K562 (cell line): ENCODE data around the gene ME3. TPM values are rescaled to one million over a fixed set of nuclear protein-coding genes. Genes with fewer than 3 reads are reported as not detected.
A peak's percentile ranks its signal among the peaks of the same experiment; 100 is the strongest.

ENCODE experiments used
- ARID1B ChIP-seq: fragments of 450-650 bp; IDR thresholded peaks from 2 replicates; pipeline ENCODE4 v1.6.1; 2016; ENCODE audit warnings: antibody characterized with exemption, mild to moderate bottlenecking, inconsistent platforms
- BDP1 ChIP-seq: IDR thresholded peaks from 3 replicates; pipeline ENCODE4 v1.6.1; 2011; ENCODE audit not compliant: insufficient read length, insufficient read depth
- DMBX1 ChIP-seq: fragments of 250-450 bp; sonication (Bioruptor Pico); IDR thresholded peaks from 2 replicates; pipeline ENCODE4 v1.8.0; 2022; ENCODE audit warnings: inconsistent platforms, mild to moderate bottlenecking, moderate library complexity, borderline replicate concordance
- FOXM1 ChIP-seq, 2 experiments: fragments of 450-650 bp in 1 of 2; sonication (generic) in 1 of 2; formaldehyde crosslinking in 1 of 2; IDR thresholded peaks; 2 replicates each; pipeline versions ENCODE4 v1.6.1 to v1.9.0; 2017 to 2022; ENCODE audit warnings: low read depth in 2 of 2, mild to moderate bottlenecking in 2 of 2, missing genetic modification reagents in 1 of 2, moderate library complexity in 1 of 2
- FOXP1 ChIP-seq: sonication (generic); formaldehyde crosslinking; IDR thresholded peaks from 2 replicates; pipeline ENCODE4 v1.8.0; 2022; ENCODE audit warnings: mild to moderate bottlenecking, missing genetic modification reagents
- IRF2 ChIP-seq: sonication (generic); formaldehyde crosslinking; IDR thresholded peaks from 2 replicates; pipeline ENCODE4 v1.8.1; 2022; ENCODE audit warnings: mild to moderate bottlenecking, missing genetic modification reagents
- KAT8 ChIP-seq: fragments of 450-650 bp; IDR thresholded peaks from 2 replicates; pipeline ENCODE4 v1.6.1; 2016; ENCODE audit warnings: low read depth, mild to moderate bottlenecking
- KHSRP ChIP-seq: fragments of 450-650 bp; IDR thresholded peaks from 2 replicates; pipeline ENCODE4 v1.6.1; 2017
- LARP7 ChIP-seq: fragments of 450-650 bp; IDR thresholded peaks from 2 replicates; pipeline ENCODE4 v1.6.1; 2016
- NFIC ChIP-seq: fragments of 450-650 bp; IDR thresholded peaks from 2 replicates; pipeline ENCODE4 v1.6.1; 2017; ENCODE audit warnings: mild to moderate bottlenecking, inconsistent platforms
- PHB2 ChIP-seq: fragments of 450-650 bp; IDR thresholded peaks from 2 replicates; pipeline ENCODE4 v1.6.1; 2017; ENCODE audit warnings: low read depth
- PTRF ChIP-seq: fragments of 450-650 bp; IDR thresholded peaks from 2 replicates; pipeline ENCODE4 v1.6.1; 2016; ENCODE audit warnings: mild to moderate bottlenecking, missing genetic modification characterization, missing compliant biosample characterization
- SRSF1 ChIP-seq: fragments of 200-400 bp; formaldehyde crosslinking; IDR thresholded peaks from 2 replicates; pipeline ENCODE4 v1.6.1; 2017; ENCODE audit warnings: mild to moderate bottlenecking, low read depth, low read length, moderate library complexity
- TCF3 ChIP-seq: sonication (generic); formaldehyde crosslinking; IDR thresholded peaks from 2 replicates; pipeline ENCODE4 v1.4.0; 2020; ENCODE audit warnings: mild to moderate bottlenecking, missing genetic modification reagents
- ZNF217 ChIP-seq: sonication (generic); formaldehyde crosslinking; IDR thresholded peaks from 2 replicates; pipeline ENCODE4 v1.8.0; 2022; ENCODE audit warnings: mild to moderate bottlenecking, missing genetic modification reagents
- ZNF436 ChIP-seq: fragments of 250-450, 450-650 bp; sonication (Bioruptor Pico); formaldehyde crosslinking; IDR thresholded peaks from 2 replicates; pipeline ENCODE4 v1.7.0; 2020; ENCODE audit warnings: mild to moderate bottlenecking
- ZNF445 ChIP-seq: fragments of 250-450 bp; sonication (Bioruptor Pico); IDR thresholded peaks from 2 replicates; pipeline ENCODE4 v1.4.0; 2020; ENCODE audit warnings: low read depth, mild to moderate bottlenecking, moderate library complexity
- ZNF507 ChIP-seq: conservative IDR thresholded peaks from 2 replicates; pipeline ENCODE4 v1.6.1; 2017; ENCODE audit warnings: missing genetic modification characterization, missing compliant biosample characterization
- ZNF584 ChIP-seq: fragments of 200-800 bp; sonication (Bioruptor generic); IDR thresholded peaks from 2 replicates; pipeline ENCODE4 v1.6.1; 2016; ENCODE audit warnings: low read depth, mild to moderate bottlenecking, missing genetic modification characterization, missing compliant biosample characterization
- ZNF717 ChIP-seq: fragments of 250-450 bp; sonication (Bioruptor Pico); IDR thresholded peaks from 2 replicates; pipeline ENCODE4 v1.5.0; 2021
- ZNF766 ChIP-seq: fragments of 200-800 bp; sonication (Bioruptor generic); conservative IDR thresholded peaks from 2 replicates; pipeline ENCODE4 v1.6.1; 2016; ENCODE audit warnings: missing genetic modification characterization, missing compliant biosample characterization
- polyA plus RNA-seq, 8 experiments: library from polyadenylated mRNA; depleted of rRNA in 4 of 8; stranded (reverse) in 5 of 8; unstranded in 3 of 8; fragments of >200 nt; fragmentation: Nextera tagmentation in 2 of 8; fragmentation: Illumina TruSeq in 1 of 8; extraction: Ambion mirVana in 2 of 8; extraction: Trizol in 1 of 8; gene quantifications; 2 replicates each; pipeline versions ENCODE4 v1.2.1 to v1.2.3, GENCODE V29; 2011 to 2014; ENCODE audit warnings: inconsistent platforms in 1 of 8, missing spikeins in 1 of 8
- total RNA-seq, 7 experiments: library from RNA; depleted of rRNA in 6 of 7; stranded (reverse); fragments of >200 nt in 6 of 7; fragmentation: Illumina TruSeq in 2 of 7; extraction: Trizol in 2 of 7; gene quantifications; 2 replicates each; pipeline versions ENCODE4 v1.2.1 to v1.2.3, GENCODE V29; 2011 to 2021; ENCODE audit warnings: low replicate concordance in 1 of 7
- TF ChIP-seq, protein P1 (sequence below): fragments of 450-650 bp; IDR thresholded peaks from 2 replicates; pipeline ENCODE4 v1.6.1; 2018; ENCODE audit not compliant: partially characterized antibody
- TF ChIP-seq, protein P2 (sequence below): fragments of 450-650 bp; IDR thresholded peaks from 2 replicates; pipeline ENCODE4 v1.6.1; 2017; ENCODE audit warnings: antibody characterized with exemption, mild to moderate bottlenecking
- TF ChIP-seq, protein P3 (sequence below): fragments of 450-650 bp; IDR thresholded peaks from 2 replicates; pipeline ENCODE4 v1.6.1; 2016

Gene ME3
- total and polyA plus RNA-seq, 9 of the 15 experiments (the other 6 are each of a cell fraction or from before 2014, with no cell fraction given) = not detected

DNA sequence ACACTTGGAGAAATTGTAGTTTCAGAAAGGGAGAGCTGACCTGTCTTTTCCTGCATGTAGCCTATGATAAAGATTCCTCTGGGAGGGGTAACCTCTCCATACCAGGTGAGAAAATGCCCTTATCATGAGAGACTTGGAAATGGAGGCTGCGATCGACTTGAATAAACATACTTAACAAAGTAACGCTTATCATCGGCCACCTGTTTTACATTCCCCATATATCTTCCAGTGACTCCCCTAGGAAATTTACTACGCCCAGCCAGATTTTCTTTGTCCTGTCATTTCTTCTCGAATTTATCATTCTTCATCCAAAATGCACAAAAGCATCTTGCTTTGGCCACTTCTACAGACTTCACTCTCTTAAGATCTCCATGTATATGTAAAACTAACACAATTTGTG, 154.2 kb downstream of the ME3 start (continued):
- TF ChIP-seq, protein P1, sequence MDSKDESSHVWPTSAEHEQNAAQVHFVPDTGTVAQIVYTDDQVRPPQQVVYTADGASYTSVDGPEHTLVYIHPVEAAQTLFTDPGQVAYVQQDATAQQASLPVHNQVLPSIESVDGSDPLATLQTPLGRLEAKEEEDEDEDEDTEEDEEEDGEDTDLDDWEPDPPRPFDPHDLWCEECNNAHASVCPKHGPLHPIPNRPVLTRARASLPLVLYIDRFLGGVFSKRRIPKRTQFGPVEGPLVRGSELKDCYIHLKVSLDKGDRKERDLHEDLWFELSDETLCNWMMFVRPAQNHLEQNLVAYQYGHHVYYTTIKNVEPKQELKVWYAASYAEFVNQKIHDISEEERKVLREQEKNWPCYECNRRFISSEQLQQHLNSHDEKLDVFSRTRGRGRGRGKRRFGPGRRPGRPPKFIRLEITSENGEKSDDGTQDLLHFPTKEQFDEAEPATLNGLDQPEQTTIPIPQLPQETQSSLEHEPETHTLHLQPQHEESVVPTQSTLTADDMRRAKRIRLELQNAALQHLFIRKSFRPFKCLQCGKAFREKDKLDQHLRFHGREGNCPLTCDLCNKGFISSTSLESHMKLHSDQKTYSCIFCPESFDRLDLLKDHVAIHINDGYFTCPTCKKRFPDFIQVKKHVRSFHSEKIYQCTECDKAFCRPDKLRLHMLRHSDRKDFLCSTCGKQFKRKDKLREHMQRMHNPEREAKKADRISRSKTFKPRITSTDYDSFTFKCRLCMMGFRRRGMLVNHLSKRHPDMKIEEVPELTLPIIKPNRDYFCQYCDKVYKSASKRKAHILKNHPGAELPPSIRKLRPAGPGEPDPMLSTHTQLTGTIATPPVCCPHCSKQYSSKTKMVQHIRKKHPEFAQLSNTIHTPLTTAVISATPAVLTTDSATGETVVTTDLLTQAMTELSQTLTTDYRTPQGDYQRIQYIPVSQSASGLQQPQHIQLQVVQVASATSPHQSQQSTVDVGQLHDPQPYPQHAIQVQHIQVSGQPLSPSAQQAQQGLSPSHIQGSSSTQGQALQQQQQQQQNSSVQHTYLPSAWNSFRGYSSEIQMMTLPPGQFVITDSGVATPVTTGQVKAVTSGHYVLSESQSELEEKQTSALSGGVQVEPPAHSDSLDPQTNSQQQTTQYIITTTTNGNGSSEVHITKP = no peak
- TF ChIP-seq KAT8 (no peak), DMBX1 (CRISPR knock-in tag) (no peak), ZNF445 (CRISPR knock-in tag) (no peak), ZNF717 (CRISPR knock-in tag) (no peak), SRSF1 (no peak), PTRF (tag) (no peak), ZNF507 (no peak), IRF2 (CRISPR knock-in tag) (no peak), FOXP1 (CRISPR knock-in tag) (no peak), KHSRP (no peak), ARID1B (peak; percentile 75), ZNF217 (CRISPR knock-in tag) (no peak), FOXM1 (IDR thresholded peaks at IDR 0.05; ENCODE audit: low read depth) (no peak), FOXM1 (CRISPR knock-in tag; IDR thresholded peaks at IDR 0.05; ENCODE audit: low read depth) (no peak), NFIC (0 out of 2 replicates have a peak, but pooled peaks have one; percentile 12), LARP7 (no peak), ZNF766 (CRISPR knock-in tag) (no peak), ZNF436 (CRISPR knock-in tag) (no peak), ZNF584 (CRISPR knock-in tag) (no peak), BDP1 (no peak), TCF3 (CRISPR knock-in tag) (peak; percentile 71), PHB2 (no peak)
- TF ChIP-seq, protein P2, sequence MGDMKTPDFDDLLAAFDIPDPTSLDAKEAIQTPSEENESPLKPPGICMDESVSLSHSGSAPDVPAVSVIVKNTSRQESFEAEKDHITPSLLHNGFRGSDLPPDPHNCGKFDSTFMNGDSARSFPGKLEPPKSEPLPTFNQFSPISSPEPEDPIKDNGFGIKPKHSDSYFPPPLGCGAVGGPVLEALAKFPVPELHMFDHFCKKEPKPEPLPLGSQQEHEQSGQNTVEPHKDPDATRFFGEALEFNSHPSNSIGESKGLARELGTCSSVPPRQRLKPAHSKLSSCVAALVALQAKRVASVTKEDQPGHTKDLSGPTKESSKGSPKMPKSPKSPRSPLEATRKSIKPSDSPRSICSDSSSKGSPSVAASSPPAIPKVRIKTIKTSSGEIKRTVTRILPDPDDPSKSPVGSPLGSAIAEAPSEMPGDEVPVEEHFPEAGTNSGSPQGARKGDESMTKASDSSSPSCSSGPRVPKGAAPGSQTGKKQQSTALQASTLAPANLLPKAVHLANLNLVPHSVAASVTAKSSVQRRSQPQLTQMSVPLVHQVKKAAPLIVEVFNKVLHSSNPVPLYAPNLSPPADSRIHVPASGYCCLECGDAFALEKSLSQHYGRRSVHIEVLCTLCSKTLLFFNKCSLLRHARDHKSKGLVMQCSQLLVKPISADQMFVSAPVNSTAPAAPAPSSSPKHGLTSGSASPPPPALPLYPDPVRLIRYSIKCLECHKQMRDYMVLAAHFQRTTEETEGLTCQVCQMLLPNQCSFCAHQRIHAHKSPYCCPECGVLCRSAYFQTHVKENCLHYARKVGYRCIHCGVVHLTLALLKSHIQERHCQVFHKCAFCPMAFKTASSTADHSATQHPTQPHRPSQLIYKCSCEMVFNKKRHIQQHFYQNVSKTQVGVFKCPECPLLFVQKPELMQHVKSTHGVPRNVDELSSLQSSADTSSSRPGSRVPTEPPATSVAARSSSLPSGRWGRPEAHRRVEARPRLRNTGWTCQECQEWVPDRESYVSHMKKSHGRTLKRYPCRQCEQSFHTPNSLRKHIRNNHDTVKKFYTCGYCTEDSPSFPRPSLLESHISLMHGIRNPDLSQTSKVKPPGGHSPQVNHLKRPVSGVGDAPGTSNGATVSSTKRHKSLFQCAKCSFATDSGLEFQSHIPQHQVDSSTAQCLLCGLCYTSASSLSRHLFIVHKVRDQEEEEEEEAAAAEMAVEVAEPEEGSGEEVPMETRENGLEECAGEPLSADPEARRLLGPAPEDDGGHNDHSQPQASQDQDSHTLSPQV = no peak
- TF ChIP-seq, protein P3, sequence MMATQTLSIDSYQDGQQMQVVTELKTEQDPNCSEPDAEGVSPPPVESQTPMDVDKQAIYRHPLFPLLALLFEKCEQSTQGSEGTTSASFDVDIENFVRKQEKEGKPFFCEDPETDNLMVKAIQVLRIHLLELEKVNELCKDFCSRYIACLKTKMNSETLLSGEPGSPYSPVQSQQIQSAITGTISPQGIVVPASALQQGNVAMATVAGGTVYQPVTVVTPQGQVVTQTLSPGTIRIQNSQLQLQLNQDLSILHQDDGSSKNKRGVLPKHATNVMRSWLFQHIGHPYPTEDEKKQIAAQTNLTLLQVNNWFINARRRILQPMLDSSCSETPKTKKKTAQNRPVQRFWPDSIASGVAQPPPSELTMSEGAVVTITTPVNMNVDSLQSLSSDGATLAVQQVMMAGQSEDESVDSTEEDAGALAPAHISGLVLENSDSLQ = peak; percentile 54
